HG02623 (cell line): ENCODE results near the gene DCAF15.
"Not testable (repeated sequence)": the region's sequence is repeated elsewhere in the genome, so short reads cannot be mapped to it uniquely, and the experiment has no call there.

Experiments
- ATAC-seq: cut with Tn5 transposase; IDR thresholded peaks from one replicate; pipeline ENCODE4 v1.9.1; 2021; ENCODE audit warnings: moderate library complexity; ENCODE audit not compliant: unreplicated experiment

DCAF15 gene, protein sequence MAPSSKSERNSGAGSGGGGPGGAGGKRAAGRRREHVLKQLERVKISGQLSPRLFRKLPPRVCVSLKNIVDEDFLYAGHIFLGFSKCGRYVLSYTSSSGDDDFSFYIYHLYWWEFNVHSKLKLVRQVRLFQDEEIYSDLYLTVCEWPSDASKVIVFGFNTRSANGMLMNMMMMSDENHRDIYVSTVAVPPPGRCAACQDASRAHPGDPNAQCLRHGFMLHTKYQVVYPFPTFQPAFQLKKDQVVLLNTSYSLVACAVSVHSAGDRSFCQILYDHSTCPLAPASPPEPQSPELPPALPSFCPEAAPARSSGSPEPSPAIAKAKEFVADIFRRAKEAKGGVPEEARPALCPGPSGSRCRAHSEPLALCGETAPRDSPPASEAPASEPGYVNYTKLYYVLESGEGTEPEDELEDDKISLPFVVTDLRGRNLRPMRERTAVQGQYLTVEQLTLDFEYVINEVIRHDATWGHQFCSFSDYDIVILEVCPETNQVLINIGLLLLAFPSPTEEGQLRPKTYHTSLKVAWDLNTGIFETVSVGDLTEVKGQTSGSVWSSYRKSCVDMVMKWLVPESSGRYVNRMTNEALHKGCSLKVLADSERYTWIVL

GRCh38 chr19:13952154-13952930 lies at the start of gene DCAF15:
Gene DCAF15 (plus strand): TSS chr19:13952509. CDS start chr19:13952513, 4 bp downstream.
- ATAC-seq: peak; percentile 95

DNA sequence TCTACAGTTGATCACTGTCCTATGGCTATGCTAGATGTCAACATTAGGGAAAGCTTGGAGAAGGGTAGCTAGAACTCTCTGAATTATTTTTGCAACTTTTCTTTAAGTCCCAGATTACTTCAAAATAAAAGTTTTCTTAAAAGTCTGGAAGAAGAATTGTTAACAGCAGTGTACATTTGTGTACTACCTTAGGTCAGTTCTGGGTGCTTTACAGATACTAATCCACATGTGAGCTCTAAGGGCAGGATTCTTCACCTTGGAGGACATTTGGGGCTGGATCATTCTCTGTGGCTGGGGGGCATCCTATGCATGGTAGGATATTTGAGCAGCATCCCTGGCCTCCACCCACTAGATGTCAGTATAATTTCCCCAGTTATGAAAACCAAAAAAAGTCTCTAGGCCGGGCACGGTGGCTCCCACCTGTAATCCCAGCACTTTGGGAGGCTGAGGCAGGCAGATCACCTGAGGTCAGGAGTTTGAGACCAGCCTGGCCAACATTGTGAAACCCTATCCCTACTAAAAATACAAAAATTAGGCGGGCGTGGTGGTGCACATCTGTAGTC lies 49.2 kb upstream of the DCAF15 start:
- no peak for ATAC-seq

- ATAC-seq: peak; percentile 73
Measured at GRCh38 chr19:13905634-13906520, 46.4 kb upstream of the DCAF15 start, which contains the start of the genes BRME1 and CC2D1A. Gene BRME1 (minus strand): TSS chr19:13906117. CDS start chr19:13904892, 1,225 bp downstream. Gene CC2D1A (plus strand): TSS chr19:13906201. CDS start chr19:13906442, 241 bp downstream.

GRCh38 chr19:13906521-13906904 lies 45.8 kb upstream of the DCAF15 start:
- ATAC-seq: peak; percentile 12

DNA sequence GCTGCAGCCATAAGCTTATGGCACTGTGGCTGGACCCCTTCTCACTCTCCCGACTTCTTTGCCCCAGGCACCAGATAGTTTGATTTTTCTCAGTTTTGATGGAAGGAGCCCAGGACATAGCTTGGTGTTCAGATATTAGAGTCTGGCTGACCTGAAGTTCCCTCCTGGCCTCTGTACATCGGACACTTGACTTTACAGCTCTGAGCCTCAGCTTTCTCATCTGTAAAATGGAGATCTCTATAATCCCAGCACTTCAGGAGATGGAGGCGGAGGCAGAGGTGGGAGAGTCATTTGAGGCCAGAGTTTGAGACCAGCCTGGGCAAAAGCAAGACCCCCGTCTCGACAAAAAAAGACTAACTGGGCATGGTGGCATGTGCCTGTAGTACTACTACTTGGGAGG lies 45.4 kb upstream of the DCAF15 start:
- ATAC-seq: no peak

- no peak for ATAC-seq
Measured at GRCh38 chr19:13908674-13909073, 43.6 kb upstream of the DCAF15 start.

DNA sequence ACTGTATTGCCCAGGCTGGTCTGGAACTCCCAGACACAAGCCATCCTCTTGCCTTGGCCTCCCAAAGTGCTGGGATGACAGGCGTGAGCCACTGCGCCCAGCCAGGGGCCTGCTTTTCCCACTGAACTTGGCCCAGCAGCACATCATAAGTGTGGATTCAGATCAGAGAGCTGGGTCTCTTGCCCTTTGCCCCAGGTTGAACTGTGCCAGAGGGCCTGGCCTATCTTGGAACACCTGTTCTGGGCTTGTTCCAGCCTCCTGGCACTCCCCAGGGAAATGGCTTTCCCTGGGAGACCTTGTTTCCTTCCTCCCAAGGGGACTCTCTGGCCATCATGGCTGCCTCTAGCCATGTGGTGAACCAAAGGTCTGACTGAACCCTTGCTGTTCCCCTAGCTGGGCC lies 42.9 kb upstream of the DCAF15 start:
- ATAC-seq: no peak

- ATAC-seq: no peak
Measured at GRCh38 chr19:13913352-13913751, 39.0 kb upstream of the DCAF15 start.

DNA sequence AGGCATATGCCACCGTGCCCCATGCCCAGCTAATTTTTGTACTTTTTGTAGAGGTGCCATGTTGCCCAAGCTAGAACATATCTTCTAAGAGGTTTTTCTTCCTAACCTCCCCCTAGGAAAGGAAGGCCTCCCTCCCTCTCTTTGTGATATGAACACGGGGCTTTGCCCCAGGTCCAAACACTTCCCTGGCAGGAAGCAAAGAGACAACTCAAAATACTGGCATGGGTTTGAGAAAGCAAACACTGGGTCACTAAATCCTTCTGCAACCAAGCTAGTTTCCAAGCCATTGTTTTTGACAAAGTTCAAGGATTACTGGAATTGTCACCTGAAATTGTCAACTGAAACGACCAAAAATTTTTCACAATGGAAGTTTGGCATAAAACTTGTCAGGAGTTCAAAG lies 37.5 kb upstream of the DCAF15 start:
- no peak for ATAC-seq

DNA sequence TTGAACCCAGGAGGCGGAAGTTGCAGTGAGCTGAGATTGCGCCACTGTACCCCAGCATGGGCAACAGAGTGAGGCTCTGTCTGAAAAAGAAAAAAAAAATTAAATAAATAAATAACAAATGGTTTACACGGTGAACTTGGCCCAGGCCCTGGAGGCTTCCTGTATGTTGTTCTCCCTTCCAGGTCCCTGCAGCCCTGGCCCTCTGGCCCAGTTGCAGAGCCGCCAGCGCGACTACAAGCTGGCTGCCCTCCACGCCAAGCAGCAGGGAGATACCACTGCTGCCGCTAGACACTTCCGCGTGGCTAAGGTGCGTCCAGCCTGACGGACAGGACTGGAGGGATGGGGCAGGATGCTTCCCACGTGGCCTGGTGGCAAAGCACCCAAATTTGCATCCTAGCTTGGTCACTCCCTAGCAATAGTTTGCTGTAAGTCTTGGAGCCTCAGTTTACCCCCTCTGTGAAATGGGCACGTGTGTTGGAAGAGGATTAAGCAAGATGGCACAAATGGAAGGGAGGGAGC lies 34.4 kb upstream of the DCAF15 start:
- ATAC-seq: no peak

DNA sequence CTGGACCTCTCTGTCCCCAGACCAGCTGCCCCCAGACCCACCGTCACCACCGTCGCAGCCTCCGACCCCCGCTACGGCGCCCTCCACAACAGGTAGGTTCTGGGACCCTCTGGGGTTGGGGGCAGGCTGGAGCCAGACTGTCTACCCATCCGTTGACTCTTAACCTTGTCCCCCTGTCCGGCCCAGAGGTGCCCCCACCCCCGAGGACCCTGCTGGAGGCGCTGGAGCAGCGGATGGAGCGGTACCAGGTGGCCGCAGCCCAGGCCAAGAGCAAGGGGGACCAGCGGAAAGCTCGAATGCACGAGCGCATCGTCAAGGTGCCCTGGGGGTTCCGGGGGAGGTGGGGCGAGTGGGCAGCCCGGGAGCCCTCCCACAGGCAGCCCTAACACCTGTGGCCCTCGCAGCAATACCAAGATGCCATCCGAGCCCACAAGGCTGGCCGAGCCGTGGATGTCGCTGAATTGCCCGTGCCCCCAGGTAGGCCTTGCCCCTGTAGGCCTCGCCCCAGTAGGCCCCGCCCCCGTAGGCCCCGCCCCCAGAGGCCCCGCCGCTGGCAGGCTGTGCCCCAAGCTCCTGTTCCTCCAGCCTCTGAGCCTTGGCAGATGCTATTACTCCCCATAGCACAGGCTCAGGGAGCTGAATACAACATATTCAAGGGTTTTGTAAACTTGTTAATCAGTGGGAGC lies 33.4 kb upstream of the DCAF15 start:
- no peak for ATAC-seq

GRCh38 chr19:13920524-13920923 lies 31.8 kb upstream of the DCAF15 start:
- no peak for ATAC-seq

GRCh38 chr19:13920940-13921747 lies 31.2 kb upstream of the DCAF15 start:
- ATAC-seq: no peak

GRCh38 chr19:13922118-13922517 lies 30.2 kb upstream of the DCAF15 start:
- ATAC-seq: not testable (repeated sequence)

DNA sequence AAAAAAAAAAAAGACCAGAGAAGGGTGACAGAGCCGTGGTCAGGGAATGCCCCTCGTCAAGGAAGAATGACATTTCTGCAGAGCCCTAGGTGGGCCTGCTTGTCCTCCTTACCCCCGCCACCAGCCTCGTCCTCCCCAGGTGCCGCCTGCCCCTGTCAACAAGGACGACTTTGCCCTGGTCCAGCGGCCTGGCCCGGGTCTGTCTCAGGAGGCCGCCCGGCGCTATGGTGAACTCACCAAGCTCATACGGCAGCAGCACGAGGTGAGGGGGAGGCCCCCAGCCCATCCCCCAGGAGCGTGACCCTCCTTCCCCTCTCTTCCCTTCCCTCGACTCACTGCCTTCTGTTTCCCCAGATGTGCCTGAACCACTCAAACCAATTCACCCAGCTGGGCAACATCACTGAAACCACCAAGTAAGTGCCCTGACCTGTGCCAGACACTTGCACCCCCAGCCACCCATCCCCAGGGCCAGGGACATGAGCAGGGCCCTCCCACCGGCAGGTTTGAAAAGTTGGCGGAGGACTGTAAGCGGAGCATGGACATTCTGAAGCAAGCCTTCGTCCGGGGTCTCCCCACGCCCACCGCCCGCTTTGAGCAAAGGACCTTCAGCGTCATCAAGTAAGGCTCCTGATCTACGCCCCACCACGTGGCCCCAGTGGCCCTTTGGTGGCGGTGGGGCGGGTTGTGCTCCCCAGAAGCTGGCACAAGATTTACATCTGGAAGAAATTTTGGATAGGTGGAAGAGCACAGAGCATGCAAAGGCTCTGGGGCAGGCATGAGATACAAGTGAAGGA lies 28.9 kb upstream of the DCAF15 start:
- no peak for ATAC-seq

GRCh38 chr19:13926010-13926409 lies 26.3 kb upstream of the DCAF15 start:
- ATAC-seq: no peak

- no peak for ATAC-seq
Measured at GRCh38 chr19:13926715-13927114, 25.6 kb upstream of the DCAF15 start.

DNA sequence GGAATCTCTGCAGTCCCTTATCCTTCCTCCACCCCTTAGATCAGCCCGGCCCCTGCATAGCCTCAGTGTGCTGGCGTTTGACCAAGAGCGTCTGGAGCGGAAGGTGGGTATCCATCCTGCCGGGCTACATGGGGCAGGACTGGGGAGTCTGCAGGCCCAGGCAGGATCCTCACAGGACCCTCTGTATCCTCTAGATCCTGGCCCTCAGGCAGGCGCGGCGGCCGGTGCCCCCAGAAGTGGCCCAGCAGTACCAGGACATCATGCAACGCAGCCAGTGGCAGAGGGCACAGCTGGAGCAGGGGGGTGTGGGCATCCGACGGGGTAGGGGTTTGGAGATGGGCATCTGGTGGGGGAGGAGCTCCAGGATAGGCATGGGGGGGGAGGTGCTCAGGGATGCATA lies 23.0 kb upstream of the DCAF15 start:
- ATAC-seq: no peak
